Common myeloid progenitor, CD34-positive (primary cell): ENCODE data around the gene HS6ST1.
A peak's percentile ranks its signal among the peaks of the same experiment; 100 is the strongest.

Experiments used
- CTCF ChIA-PET: fragments of 350-600 bp; sonication (Branson Sonifier 250); formaldehyde crosslinking; loops from one replicate; lab custom pipeline; 2021; ENCODE audit warnings: antibody characterized with exemption; lab: Charles Lee
- POLR2A ChIA-PET: fragments of 350-600 bp; sonication (Branson Sonifier 250); formaldehyde crosslinking; loops from one replicate; lab custom pipeline; 2021; ENCODE audit warnings: antibody characterized with exemption; lab: Charles Lee
- DNase-seq, 3 donors: peaks; one replicate each; pipeline versions ENCODE4 v3.0.0 to v3.0.0-alpha.2; 2013
- H3K27ac ChIP-seq, 2 experiments: 1 replicate in 1 of 2; 2 replicates in 1 of 2; pipeline ENCODE4 v1.7.0; 2013; ENCODE audit warnings: inconsistent platforms in 2 of 2, low read length in 2 of 2, mild to moderate bottlenecking in 2 of 2, low read depth in 1 of 2, moderate library complexity in 1 of 2; ENCODE audit not compliant: severe bottlenecking in 2 of 2, insufficient read depth in 1 of 2, poor library complexity in 1 of 2
- H3K27me3 ChIP-seq, 5 experiments: replicated peaks in 2 of 5; 1 replicate in 3 of 5; 2 replicates in 2 of 5; pipeline versions ENCODE4 v1.6.1 to v1.7.0; 2013; ENCODE audit warnings: low read length in 4 of 5, mild to moderate bottlenecking in 2 of 5, moderate library complexity in 2 of 5, inconsistent platforms in 1 of 5; ENCODE audit not compliant: insufficient read depth in 5 of 5, control insufficient read depth in 4 of 5
- H3K36me3 ChIP-seq, 4 experiments: 1 replicate in 2 of 4; 2 replicates in 2 of 4; pipeline versions ENCODE4 v1.6.1 to v1.7.0; 2013; ENCODE audit warnings: low read length in 3 of 4, control low read depth in 1 of 4, mild to moderate bottlenecking in 1 of 4; ENCODE audit not compliant: control insufficient read depth in 4 of 4, insufficient read depth in 4 of 4
- H3K4me1 ChIP-seq, 4 experiments: 1 replicate in 3 of 4; 2 replicates in 1 of 4; pipeline versions ENCODE4 v1.6.1 to v1.7.1; 2013; ENCODE audit warnings: low read length in 3 of 4, mild to moderate bottlenecking in 3 of 4, control low read depth in 1 of 4, inconsistent platforms in 1 of 4, moderate library complexity in 1 of 4; ENCODE audit not compliant: control insufficient read depth in 4 of 4, insufficient read depth in 4 of 4; ENCODE audit errors: control extremely low read depth in 1 of 4
- H3K4me3 ChIP-seq, 7 experiments: 1 replicate in 4 of 7; 2 replicates in 3 of 7; pipeline versions ENCODE4 v1.5.1 to v1.7.0; 2013; ENCODE audit warnings: mild to moderate bottlenecking in 7 of 7, low read length in 6 of 7, moderate library complexity in 6 of 7, inconsistent platforms in 2 of 7, low read depth in 2 of 7, control low read depth in 1 of 7; ENCODE audit not compliant: insufficient read depth in 4 of 7, control insufficient read depth in 1 of 7; ENCODE audit errors: extremely low read depth in 1 of 7
- H3K9me3 ChIP-seq, 5 experiments: 1 replicate in 4 of 5; 2 replicates in 1 of 5; pipeline versions ENCODE4 v1.6.1 to v1.7.1; 2013; ENCODE audit warnings: low read length in 4 of 5, mild to moderate bottlenecking in 2 of 5, inconsistent platforms in 1 of 5, low read depth in 1 of 5, moderate library complexity in 1 of 5; ENCODE audit not compliant: control insufficient read depth in 4 of 5, insufficient read depth in 2 of 5; ENCODE audit errors: control extremely low read depth in 1 of 5
- WGBS: methylation state at CpG from one replicate; pipeline ENCODE4 v1.1.5; 2013; ENCODE audit not compliant: insufficient coverage; 5-methylcytosine and 5-hydroxymethylcytosine counted together

HS6ST1 gene

GRCh38 chr2:128347701-128348539 lies 29.3 kb upstream of the HS6ST1 start:
- POLR2A ChIA-PET: no interaction called here

GRCh38 chr2:128347171-128347558 lies 28.5 kb upstream of the HS6ST1 start:
- H3K9me3 ChIP-seq: peaks cover 3 to 21% (median 8%) of the 10 kb centered on the region in 5 experiments
- POLR2A ChIA-PET: no interaction called here
- H3K4me1 ChIP-seq: peaks cover 0 to 4% (median 1%) of the 10 kb centered on the region in 4 experiments
- no peak overlapping the region for H3K4me3 ChIP-seq
- WGBS: 97% methylated on average over 14 of the region's 14 CpGs
- H3K36me3 ChIP-seq: peaks cover 0 to 2% (median 0%) of the 10 kb centered on the region in 4 experiments
- H3K27me3 ChIP-seq: no peaks in the 10 kb centered on the region
- no peak overlapping the region for H3K27ac ChIP-seq
- CTCF ChIA-PET: no interaction called here
- DNase-seq: no peak

More at GRCh38 chr2:128347701-128348539, 29.3 kb upstream of the HS6ST1 start:
- Histone ChIP-seq H3K4me1 (peaks cover 0 to 4% (median 1%) of the 10 kb centered on the region in 4 experiments), H3K36me3 (peaks cover 0 to 3% (median 1%) of the 10 kb centered on the region in 4 experiments), H3K27me3 (no peaks in the 10 kb centered on the region), H3K4me3 (no peak overlapping the region), H3K9me3 (peaks cover 3 to 23% (median 12%) of the 10 kb centered on the region in 5 experiments), H3K27ac (no peak overlapping the region)
- CTCF ChIA-PET: interaction anchor here (0.8 to 1.1 kb wide), 2 partner anchors 19 to 30 kb away, joined by 3 to 4 read pairs; no protein-coding TSS in a partner anchor
- WGBS: 94% methylated on average over 13 of the region's 16 CpGs
- no peak for DNase-seq

- Histone ChIP-seq H3K9me3 (peaks cover 0 to 15% (median 5%) of the 10 kb centered on the region in 5 experiments), H3K27me3 (no peaks in the 10 kb centered on the region), H3K4me3 (no peak overlapping the region), H3K27ac (no peak overlapping the region), H3K36me3 (peaks cover 0 to 2% (median 0%) of the 10 kb centered on the region in 4 experiments), H3K4me1 (peaks cover 0 to 4% (median 1%) of the 10 kb centered on the region in 4 experiments)
- WGBS: 92% methylated on average over 34 of the region's 53 CpGs
- peak in 1 of 3 donors; percentile 16 for DNase-seq
- POLR2A ChIA-PET: interaction anchor here (0.7 kb wide), 1 partner anchor 105 kb away, joined by 3 read pairs; no protein-coding TSS in a partner anchor
- CTCF ChIA-PET: no interaction called here
Observed at GRCh38 chr2:128346291-128347170, 27.9 kb upstream of the HS6ST1 start.

- 98% methylated on average over 23 of the region's 43 CpGs for WGBS
- DNase-seq: no peak
- Histone ChIP-seq H3K4me1 (peaks cover 0 to 4% (median 1%) of the 10 kb centered on the region in 4 experiments), H3K4me3 (no peak overlapping the region), H3K36me3 (no peaks in the 10 kb centered on the region), H3K9me3 (peaks cover 1 to 11% (median 3%) of the 10 kb centered on the region in 5 experiments), H3K27ac (no peak overlapping the region), H3K27me3 (no peaks in the 10 kb centered on the region)
- CTCF ChIA-PET: no interaction called here
- POLR2A ChIA-PET: interaction anchor here (0.7 kb wide), 1 partner anchor 106 kb away, joined by 3 read pairs; no protein-coding TSS in a partner anchor
Observed at GRCh38 chr2:128345436-128346165, 26.9 kb upstream of the HS6ST1 start.

GRCh38 chr2:128344101-128344500 lies 25.4 kb upstream of the HS6ST1 start:
- 90% methylated on average over 2 of the region's 3 CpGs for WGBS
- H3K36me3 ChIP-seq: no peaks in the 10 kb centered on the region

GRCh38 chr2:128343459-128343858 lies 24.8 kb upstream of the HS6ST1 start:
- H3K27me3 ChIP-seq: no peaks in the 10 kb centered on the region
- no peak for DNase-seq
- no peak overlapping the region for H3K4me3 ChIP-seq
- no peak overlapping the region for H3K27ac ChIP-seq
- ChIA-PET POLR2A (no interaction called here), CTCF (no interaction called here)
- H3K9me3 ChIP-seq: peaks cover 0 to 3% (median 2%) of the 10 kb centered on the region in 5 experiments
- H3K4me1 ChIP-seq: peaks cover 0 to 4% (median 1%) of the 10 kb centered on the region in 4 experiments
- 100% methylated on average over 1 of the region's 1 CpG for WGBS
- H3K36me3 ChIP-seq: no peaks in the 10 kb centered on the region

More at GRCh38 chr2:128344101-128344500, 25.4 kb upstream of the HS6ST1 start:
- ChIA-PET POLR2A (no interaction called here), CTCF (no interaction called here)
- Histone ChIP-seq H3K27ac (no peak overlapping the region), H3K27me3 (no peaks in the 10 kb centered on the region), H3K4me3 (no peak overlapping the region), H3K4me1 (peaks cover 0 to 4% (median 1%) of the 10 kb centered on the region in 4 experiments), H3K9me3 (peaks cover 0 to 3% (median 2%) of the 10 kb centered on the region in 5 experiments)
- DNase-seq: no peak
